HL-60 (cell line): Measurements from ENCODE around the gene DDX27.

ENCODE experiments used
- GABPA ChIP-seq: IDR thresholded peaks from 2 replicates; pipeline ENCODE4 v1.6.1; 2012; ENCODE audit warnings: low read depth
- POLR2AphosphoS5 ChIP-seq: IDR thresholded peaks from 2 replicates; pipeline ENCODE4 v1.6.1; 2012; ENCODE audit warnings: low read depth
- SPI1 ChIP-seq: IDR thresholded peaks from 2 replicates; pipeline ENCODE4 v1.6.1; 2012; ENCODE audit warnings: low read depth, mild to moderate bottlenecking, borderline replicate concordance
- TF ChIP-seq, protein P1 (sequence below): IDR thresholded peaks from one replicate; pipeline ENCODE4 v1.5.1; 2011; ENCODE audit warnings: low read length, control low read depth, inconsistent platforms; ENCODE audit not compliant: insufficient read depth
- TF ChIP-seq, protein P2 (sequence below): IDR thresholded peaks from 2 replicates; pipeline ENCODE4 v1.6.1; 2012; ENCODE audit warnings: low read depth; ENCODE audit not compliant: insufficient replicate concordance

GRCh38 chr20:49236301-49236700 lies 17.1 kb downstream of the DDX27 start:
- TF ChIP-seq, protein P1, sequence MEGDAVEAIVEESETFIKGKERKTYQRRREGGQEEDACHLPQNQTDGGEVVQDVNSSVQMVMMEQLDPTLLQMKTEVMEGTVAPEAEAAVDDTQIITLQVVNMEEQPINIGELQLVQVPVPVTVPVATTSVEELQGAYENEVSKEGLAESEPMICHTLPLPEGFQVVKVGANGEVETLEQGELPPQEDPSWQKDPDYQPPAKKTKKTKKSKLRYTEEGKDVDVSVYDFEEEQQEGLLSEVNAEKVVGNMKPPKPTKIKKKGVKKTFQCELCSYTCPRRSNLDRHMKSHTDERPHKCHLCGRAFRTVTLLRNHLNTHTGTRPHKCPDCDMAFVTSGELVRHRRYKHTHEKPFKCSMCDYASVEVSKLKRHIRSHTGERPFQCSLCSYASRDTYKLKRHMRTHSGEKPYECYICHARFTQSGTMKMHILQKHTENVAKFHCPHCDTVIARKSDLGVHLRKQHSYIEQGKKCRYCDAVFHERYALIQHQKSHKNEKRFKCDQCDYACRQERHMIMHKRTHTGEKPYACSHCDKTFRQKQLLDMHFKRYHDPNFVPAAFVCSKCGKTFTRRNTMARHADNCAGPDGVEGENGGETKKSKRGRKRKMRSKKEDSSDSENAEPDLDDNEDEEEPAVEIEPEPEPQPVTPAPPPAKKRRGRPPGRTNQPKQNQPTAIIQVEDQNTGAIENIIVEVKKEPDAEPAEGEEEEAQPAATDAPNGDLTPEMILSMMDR = no peak
- TF ChIP-seq POLR2AphosphoS5 = no peak
- TF ChIP-seq, protein P2, sequence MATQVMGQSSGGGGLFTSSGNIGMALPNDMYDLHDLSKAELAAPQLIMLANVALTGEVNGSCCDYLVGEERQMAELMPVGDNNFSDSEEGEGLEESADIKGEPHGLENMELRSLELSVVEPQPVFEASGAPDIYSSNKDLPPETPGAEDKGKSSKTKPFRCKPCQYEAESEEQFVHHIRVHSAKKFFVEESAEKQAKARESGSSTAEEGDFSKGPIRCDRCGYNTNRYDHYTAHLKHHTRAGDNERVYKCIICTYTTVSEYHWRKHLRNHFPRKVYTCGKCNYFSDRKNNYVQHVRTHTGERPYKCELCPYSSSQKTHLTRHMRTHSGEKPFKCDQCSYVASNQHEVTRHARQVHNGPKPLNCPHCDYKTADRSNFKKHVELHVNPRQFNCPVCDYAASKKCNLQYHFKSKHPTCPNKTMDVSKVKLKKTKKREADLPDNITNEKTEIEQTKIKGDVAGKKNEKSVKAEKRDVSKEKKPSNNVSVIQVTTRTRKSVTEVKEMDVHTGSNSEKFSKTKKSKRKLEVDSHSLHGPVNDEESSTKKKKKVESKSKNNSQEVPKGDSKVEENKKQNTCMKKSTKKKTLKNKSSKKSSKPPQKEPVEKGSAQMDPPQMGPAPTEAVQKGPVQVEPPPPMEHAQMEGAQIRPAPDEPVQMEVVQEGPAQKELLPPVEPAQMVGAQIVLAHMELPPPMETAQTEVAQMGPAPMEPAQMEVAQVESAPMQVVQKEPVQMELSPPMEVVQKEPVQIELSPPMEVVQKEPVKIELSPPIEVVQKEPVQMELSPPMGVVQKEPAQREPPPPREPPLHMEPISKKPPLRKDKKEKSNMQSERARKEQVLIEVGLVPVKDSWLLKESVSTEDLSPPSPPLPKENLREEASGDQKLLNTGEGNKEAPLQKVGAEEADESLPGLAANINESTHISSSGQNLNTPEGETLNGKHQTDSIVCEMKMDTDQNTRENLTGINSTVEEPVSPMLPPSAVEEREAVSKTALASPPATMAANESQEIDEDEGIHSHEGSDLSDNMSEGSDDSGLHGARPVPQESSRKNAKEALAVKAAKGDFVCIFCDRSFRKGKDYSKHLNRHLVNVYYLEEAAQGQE = no peak
- no peak for TF ChIP-seq GABPA
- no peak for TF ChIP-seq SPI1
